BE2C (cell line): ENCODE data around the gene ABI3BP.

Experiments
- DNase-seq: peaks from one replicate; pipeline ENCODE4 v3.0.0-alpha.2; 2020
- H3K27me3 ChIP-seq: fragments of 250-450 bp; sonication (Bioruptor Pico); 2 replicates; pipeline ENCODE4 v1.5.1; 2020; ENCODE audit warnings: mild to moderate bottlenecking
- H3K36me3 ChIP-seq: fragments of 250-450 bp; sonication (Bioruptor Pico); 2 replicates; pipeline ENCODE4 v1.5.1; 2020; ENCODE audit warnings: mild to moderate bottlenecking
- H3K4me1 ChIP-seq: fragments of 250-450 bp; sonication (Bioruptor Pico); 2 replicates; pipeline ENCODE4 v1.5.1; 2020
- H3K4me3 ChIP-seq: 2 replicates; pipeline ENCODE4 v1.5.1; 2011; ENCODE audit warnings: low read depth, low read length
- H3K9me3 ChIP-seq: fragments of 250-450 bp; sonication (Bioruptor Pico); 2 replicates; pipeline ENCODE4 v1.5.1; 2020
- CTCF ChIP-seq: IDR thresholded peaks from 2 replicates; pipeline ENCODE4 v1.5.1; 2012; ENCODE audit warnings: mild to moderate bottlenecking, low read depth, low read length

Gene ABI3BP

GRCh38 chr3:100893590-100893989, 99.6 kb downstream of the ABI3BP start:
- peak; percentile 94 for TF ChIP-seq CTCF
- H3K36me3 ChIP-seq = no peaks in the 10 kb centered on the region
- H3K4me3 ChIP-seq = no peak overlapping the region
- H3K27me3 ChIP-seq = no peaks in the 10 kb centered on the region
- H3K9me3 ChIP-seq = no peaks in the 10 kb centered on the region
- no peaks in the 10 kb centered on the region for H3K4me1 ChIP-seq
- peak; percentile 65 for DNase-seq

GRCh38 chr3:100893108-100893507, 100.1 kb downstream of the ABI3BP start:
- TF ChIP-seq CTCF = no peak
- no peak overlapping the region for H3K4me3 ChIP-seq
- H3K9me3 ChIP-seq = no peaks in the 10 kb centered on the region
- H3K4me1 ChIP-seq = no peaks in the 10 kb centered on the region
- no peaks in the 10 kb centered on the region for H3K27me3 ChIP-seq
- DNase-seq = no peak
- H3K36me3 ChIP-seq = no peaks in the 10 kb centered on the region

GRCh38 chr3:100891827-100892226, 101.4 kb downstream of the ABI3BP start:
- no peak for TF ChIP-seq CTCF
- no peaks in the 10 kb centered on the region for H3K4me1 ChIP-seq
- DNase-seq = no peak
- no peak overlapping the region for H3K4me3 ChIP-seq
- no peaks in the 10 kb centered on the region for H3K9me3 ChIP-seq
- no peaks in the 10 kb centered on the region for H3K27me3 ChIP-seq
- no peaks in the 10 kb centered on the region for H3K36me3 ChIP-seq

- peak; percentile 36; the same call in 1 of the 2 replicates for TF ChIP-seq CTCF
- Histone ChIP-seq H3K4me1 (no peaks in the 10 kb centered on the region), H3K9me3 (no peaks in the 10 kb centered on the region), H3K27me3 (no peaks in the 10 kb centered on the region), H3K36me3 (no peaks in the 10 kb centered on the region), H3K4me3 (no peak overlapping the region)
- no peak for DNase-seq
Measured at GRCh38 chr3:100891033-100891432, 102.2 kb downstream of the ABI3BP start.

- DNase-seq = no peak
- Histone ChIP-seq H3K9me3 (no peaks in the 10 kb centered on the region), H3K27me3 (no peaks in the 10 kb centered on the region), H3K4me1 (no peaks in the 10 kb centered on the region), H3K36me3 (no peaks in the 10 kb centered on the region), H3K4me3 (no peak overlapping the region)
- TF ChIP-seq CTCF = no peak
Measured at GRCh38 chr3:100888881-100889280, 104.3 kb downstream of the ABI3BP start.

GRCh38 chr3:100882571-100882984, 110.6 kb downstream of the ABI3BP start:
- Histone ChIP-seq H3K27me3 (no peaks in the 10 kb centered on the region), H3K4me3 (no peak overlapping the region), H3K36me3 (no peaks in the 10 kb centered on the region), H3K9me3 (no peaks in the 10 kb centered on the region), H3K4me1 (peaks cover 6% of the 10 kb centered on the region; the same call in 1 of the 2 replicates)
- no peak for TF ChIP-seq CTCF
- no peak for DNase-seq
